Effector CD8-positive, alpha-beta T cell (primary cell): ENCODE data around the gene TRPM6.
"Not testable (repeated sequence)": the region's sequence is repeated elsewhere in the genome, so short reads cannot be mapped to it uniquely, and the experiment has no call there.

Experiments used
- DNase-seq: peaks from one replicate; lab custom pipeline; 2025; lab: John Stamatoyannopoulos, UW

Gene TRPM6

DNA sequence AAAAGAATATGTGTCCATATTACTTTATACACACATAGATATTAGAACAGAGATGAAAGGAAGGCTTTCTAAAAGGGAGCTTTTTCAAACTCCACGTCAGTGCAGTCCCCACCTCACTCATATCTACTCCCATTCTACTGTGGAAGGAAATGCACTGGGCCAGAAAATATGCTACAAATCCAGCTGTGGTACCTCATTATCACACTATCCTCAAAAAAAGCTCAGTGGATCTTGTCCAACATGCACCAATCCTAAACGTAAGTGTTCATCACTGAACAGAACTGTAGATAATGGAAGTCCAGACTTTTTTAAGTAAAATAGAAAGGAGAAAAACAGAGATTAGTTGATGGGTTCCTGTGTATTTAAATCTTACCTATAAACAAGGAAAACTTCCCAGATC lies 27.9 kb downstream of the TRPM6 start:
- DNase-seq: no peak

DNA sequence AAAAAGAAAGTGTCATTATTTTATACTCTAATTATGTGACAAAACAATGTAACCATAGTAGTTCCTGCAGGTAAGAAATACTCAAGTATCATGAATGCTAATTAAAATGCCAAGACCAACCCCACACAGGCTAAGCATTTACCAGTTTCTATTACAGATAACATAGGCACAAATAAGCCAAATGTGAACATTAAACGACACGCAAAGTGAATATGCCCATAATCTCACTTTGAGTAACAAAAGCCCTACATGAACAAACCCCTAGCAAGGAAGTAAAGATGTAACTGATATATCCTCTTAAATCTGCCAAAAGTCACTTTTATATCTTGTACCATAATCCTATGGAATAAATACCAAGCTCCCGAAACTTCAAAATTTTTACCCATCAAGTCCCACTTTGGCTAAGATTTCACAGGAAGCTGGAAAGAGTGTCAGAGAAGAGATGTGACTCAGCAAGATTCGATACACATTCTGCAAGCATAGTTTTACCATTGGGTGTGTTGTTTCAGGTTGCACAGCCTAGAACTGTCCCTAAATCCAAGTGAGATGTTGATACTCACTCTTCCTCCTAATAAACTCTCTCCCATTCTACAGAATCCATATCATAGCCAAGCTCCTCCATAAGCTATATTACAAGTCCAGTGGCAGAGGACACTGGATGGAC lies 28.8 kb downstream of the TRPM6 start:
- no peak for DNase-seq

DNA sequence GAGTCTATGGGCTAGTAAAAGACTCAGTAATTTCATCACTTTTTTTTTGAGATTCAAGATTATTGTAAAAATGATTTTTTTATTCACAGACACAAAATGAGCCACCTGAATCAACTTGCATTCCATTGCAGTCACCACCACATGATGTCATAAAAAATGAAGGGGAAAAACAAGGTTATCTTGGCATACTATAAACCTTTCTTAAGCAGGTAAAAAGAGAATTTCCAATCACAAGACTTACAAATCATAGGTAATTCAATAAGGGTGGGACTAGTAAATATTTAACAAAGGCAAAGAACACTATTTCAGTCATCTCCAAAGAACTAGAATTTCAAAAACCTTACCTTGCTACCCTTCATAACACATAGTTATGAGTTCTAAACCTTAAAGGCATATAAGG lies 30.7 kb downstream of the TRPM6 start:
- no peak for DNase-seq

DNA sequence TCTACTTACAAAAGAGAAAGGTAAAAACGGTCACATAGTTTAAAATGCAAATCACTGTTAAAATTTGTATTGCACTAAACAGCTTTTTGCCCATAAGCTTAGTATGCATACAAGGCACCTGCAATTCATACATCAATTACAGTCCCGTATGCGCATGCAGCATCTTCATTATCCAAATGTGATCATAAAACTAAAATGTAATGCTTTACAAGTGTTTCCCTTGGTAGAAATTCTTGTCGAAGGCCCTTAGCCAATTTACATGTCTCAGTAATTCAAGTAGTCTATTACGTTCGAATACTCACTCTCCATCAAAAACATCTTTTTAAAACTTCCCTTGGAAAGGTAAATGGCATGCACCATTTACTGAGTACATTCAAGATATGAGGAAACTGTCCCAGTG lies 32.6 kb downstream of the TRPM6 start:
- DNase-seq: no peak

DNA sequence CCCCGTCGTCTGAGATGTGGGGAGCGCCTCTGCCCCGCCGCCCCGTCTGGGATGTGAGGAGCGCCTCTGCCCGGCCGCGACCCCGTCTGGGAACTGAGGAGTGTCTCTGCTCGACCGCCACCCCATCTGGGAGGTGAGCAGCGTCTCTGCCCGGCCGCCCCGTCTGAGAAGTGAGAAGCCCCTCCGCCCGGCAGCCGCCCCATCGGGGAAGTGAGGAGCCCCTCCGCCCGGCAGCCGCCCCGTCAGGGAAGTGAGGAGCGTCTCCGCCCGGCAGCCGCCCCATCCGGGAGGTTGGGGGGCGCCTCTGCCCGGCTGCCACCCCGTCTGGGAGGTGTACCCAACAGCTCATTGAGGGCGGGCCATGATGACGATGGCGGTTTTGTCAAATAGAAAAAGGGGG lies 34.7 kb downstream of the TRPM6 start:
- not testable (repeated sequence) for DNase-seq

DNA sequence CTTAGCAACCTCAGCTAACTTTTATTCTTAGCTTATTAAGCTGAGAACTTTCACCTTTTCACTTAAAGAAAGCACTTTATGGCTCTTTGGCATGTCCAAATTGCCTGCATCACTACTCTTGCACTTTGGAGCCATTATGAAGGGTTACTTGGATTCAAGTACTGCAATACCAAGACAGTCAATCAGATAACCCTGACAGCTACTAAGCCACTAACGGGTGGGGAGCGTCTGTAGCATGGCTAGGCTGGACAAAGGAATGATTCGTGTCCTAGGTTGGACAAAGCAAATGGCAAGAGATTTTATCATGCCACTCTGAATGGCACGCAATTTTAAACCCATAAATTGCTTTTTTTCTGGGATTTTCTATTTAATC lies 39.6 kb downstream of the TRPM6 start:
- no peak for DNase-seq

DNA sequence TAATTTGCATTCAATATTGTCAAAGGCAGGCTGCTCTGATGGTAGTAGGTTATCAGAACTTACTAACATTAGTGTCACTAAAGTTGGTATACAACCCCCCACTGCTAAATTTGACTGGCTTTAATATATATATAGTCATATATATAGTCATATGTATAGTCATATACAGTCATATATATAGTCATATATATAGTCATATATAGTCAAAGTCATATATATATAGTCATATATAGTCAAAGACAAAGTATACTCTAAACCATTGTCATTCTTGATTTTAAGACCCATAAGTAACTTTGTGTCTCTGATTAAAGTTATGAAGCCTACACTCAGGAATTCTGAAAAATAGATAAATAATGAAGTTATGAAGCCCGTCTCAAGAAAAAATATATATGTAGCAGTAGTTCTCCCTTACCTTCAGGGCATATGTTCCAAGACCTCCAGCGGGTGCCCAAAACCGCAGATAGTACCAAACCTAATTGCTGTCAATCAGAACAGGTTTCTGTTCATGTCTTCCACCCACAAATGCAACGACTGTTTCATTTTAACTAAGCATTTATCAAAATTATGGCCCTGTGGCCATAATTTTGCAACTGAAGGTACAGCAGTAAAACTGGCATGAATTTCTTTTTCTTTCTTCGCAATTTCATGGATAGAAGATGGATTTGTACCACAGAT lies 40.1 kb downstream of the TRPM6 start:
- DNase-seq: no peak

DNA sequence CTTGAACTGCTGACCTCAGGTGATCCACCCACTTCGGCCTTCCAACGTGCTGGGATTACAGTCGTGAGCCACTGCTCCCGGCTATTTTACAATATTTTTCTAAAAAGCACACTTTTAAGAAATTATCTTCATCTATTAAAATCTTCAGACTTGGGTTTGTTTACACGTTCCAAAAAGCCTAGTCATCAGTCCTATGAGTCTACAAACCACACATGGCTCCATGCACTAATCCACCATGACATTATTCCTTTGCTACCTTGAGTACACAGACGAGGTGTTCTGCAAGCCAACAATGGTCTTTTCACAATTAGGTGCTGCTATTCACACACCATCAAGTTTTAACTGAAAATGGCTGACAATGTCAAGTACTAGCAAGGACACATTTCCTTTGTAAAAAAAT lies 41.0 kb downstream of the TRPM6 start:
- DNase-seq: no peak

DNA sequence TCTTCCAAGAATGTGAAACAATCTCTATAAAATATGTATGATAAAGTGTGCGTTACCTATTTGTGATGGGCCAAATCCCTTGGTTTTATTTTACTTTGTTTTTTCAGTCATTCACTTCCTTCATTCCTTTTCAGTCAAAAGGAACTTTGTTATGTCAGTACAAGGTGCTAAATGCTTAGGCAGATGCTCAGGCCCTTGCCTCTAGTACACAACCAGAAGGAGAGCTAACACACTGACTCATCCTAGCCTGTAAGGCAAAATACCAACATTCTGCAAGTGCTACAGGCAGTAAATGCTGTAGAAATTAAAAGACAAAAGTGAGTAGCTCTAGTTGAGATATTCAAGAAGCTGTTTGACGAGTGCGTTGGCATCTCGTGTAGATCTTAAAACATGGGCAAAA lies 49.4 kb downstream of the TRPM6 start:
- DNase-seq: no peak

DNA sequence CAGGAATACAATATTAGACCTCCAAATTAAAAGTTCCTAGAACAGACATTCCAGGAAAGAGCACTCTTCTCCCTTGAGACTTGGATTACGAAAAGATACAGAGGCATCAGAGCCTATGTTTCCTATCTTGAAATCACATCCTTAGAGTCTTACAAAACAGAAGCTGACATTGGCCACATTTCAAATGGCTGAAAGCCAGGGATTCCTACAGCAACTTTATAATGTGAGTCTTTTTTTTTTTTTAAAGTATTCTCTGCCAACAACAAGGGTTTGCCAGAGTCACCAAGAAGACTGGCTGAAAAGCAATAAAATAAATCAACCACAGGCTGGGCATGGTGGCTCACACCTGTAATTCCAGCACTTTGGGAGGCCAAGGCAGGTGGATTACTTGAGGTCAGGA lies 63.1 kb downstream of the TRPM6 start:
- no peak for DNase-seq

DNA sequence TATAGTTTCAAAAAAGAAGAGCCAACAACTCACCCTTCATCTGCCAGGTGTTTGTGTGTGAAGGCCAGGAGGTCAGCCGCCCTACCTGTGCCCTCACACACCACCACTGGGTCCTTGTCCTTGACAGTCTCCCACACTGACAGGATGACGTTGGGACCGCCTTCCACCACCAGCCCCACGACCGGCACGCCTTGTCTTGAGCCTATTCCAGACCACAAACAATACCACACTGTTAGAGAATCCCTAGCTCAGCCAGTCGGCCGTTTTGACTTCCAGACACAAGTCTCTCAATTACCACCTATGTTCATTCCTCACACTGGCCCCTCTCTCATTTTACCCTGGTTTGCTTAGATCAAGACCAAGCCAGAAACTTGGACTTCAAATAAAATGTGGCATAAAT lies 66.1 kb downstream of the TRPM6 start:
- DNase-seq: no peak

DNA sequence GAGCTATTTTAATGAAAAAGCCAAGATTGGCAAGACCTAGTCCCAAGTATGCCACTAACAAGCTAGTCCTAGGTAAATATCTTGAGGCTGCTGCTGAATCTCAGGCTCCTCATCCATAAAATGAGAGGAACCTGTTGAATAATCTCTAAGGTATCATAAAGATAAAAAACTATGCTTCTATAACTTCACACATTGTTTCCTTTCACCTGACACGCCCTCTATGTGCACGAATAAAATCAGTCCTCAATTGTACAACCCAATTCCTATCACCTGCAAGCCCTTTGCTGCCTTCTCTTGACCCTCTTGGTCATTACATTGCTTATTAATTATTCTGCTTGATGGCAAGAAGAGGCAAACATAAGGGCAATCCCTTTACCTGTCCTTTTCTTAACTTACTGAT lies 69.9 kb downstream of the TRPM6 start:
- no peak for DNase-seq

DNA sequence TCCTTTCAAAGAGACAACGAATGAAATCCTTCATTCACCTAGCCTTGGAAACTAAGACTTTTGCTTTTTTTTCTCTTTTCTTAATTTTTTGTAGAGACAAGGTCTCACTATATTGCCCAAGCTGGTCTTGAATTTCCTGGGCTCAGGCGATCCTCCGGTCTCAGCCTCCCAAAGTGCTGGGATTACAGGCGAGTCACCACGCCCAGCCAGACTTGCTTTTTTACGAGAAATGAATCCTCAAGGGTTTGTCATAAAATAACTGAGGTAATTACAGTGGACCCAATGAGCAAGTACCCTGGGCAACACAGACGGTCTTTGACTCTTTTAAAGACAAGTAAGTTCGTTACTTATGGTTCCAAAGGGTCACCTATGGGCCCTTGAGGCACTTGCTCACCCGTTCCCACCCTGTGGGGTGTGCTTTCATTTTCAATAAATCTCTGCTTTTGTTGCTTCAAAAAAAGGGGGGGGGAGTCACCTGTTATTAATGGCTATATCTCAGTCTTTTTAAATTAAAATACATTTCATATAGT lies 70.4 kb downstream of the TRPM6 start:
- DNase-seq: no peak

DNA sequence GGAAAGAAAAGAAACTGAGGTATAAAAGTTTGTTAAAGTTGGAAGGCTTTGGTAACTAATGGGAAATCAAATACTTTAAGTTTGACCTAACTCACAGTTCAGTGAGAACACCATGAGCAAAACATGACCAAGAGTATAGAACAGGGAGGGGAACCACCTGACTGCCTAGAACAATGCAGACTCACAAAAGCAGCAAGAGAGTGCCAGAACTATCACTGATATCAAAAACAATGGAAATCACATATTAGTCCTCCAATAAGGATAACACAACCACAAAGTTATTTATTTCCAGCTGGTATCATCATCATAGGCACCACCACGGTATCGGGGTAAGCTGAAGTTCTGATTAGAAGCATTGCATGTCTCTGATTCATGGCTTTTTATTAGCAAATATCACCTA lies 77.5 kb downstream of the TRPM6 start:
- DNase-seq: no peak

DNA sequence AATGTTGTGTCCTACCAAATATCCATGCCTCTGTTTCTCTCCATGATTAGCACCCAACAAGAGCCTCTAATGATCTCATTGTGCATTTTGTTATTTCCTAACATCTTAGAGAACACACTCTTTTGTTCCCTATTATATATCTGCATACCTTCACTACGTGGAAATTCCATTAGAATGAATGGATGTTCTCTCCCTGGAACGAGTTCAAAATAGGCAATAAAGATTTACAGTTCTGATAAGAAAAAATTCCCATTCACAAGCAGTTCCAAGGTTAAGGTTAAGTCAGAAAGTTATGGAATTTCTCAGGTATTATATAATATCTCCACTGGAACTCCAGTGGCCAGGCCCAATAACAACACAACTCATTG lies 83.7 kb downstream of the TRPM6 start:
- no peak for DNase-seq

DNA sequence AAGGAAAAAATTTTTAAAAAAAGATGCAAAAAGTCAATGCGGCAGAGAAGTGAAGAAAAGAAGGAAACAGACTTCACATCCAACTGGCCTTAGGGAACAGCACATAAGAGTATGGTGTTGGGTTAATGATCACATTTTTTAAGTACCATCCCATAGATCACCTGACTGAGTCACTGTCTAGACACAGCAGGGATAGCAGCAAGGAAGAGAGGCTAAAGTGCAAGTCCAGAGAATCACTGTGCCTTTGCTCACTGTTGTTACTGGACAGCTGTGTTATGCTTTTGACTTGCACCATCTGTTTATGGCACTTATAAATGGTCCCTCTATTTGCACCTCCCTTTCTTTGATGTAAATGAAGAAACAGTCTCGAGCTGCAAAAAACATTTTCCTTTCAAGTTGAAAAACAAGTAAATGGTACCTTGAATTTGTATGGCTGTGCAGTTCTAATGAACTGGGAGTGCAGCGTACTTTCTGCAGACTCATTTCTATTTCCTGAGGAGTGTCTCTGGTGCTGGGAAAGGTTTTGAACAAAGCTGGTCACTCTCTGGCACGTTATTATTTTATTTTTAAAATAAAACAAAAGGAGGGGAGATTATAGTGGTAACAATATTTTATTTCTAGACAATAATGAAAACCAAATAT lies 84.2 kb downstream of the TRPM6 start:
- DNase-seq: no peak

DNA sequence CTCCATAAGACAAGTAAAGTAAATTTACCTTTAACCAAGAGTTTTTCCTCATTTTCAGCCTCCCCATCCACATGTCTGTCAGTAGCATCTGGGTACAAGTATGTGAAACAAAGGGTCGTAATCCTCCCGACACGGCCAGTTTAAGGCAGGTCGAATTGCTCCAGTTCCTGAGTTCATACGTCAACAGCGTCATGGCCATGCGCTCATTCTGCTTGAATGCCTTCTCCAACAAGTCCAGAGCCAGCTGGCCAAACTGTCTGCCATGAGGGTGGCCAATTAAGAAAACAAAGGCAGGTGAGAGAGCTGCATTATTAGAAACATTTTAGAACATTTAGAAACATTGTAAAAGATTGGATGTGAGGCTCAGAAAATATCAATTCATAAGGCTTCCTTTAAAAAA lies 87.5 kb downstream of the TRPM6 start:
- DNase-seq: no peak

DNA sequence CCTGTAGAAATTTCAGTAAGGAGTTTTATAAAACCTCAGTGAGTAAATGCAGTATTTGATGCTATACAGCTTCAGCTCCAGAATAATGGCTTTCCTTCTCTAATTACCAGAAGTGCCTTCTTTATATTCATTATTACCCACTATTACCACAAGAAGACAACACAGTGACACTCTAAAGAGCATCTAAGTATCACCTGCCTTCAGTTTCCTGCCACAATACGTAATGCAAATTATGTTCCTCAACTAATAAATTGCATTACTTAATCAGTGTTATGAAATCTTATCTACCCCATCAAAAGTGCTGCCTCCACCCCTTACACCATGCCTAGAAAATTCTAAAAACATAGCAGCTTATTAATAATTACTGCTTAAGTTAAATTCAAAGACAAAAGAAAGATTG lies 91.9 kb downstream of the TRPM6 start:
- DNase-seq: no peak

DNA sequence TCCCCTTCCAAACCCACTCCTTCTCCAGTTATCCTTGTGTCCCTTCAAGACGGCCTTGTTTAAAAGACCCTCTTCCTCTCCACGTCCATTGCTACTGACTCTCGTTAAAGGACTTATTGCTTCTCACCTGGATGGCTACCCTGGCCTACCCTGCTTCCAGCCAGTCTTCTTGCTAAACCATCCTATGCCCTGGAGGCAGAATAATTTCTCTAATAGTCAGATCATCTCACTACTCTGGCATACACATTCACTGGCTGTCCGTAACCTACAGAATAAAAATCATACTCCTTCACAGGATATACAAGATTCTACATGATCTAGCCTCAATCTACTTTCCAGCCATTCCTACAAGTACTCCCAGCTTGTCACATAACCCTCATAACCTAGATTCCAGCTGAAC lies 92.6 kb downstream of the TRPM6 start:
- no peak for DNase-seq

DNA sequence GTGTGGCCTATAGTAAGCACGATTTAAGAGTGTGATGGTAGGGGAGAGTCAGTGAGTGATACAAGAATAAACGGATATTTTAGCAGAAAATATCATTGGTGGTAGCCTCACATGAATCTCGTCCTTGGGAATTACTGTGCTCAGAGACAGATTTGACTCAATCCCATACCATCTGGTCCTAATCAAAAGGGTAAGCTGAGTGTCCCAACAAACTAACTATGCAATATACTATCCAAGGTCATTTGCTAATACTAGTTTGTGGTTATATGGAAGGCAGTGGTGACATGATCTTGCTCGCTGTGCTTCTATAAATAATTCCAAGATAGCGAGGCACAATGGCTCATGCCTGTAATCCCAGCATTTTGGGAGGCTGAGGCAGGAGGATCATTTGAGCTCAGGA lies 103.2 kb downstream of the TRPM6 start:
- DNase-seq: no peak

DNA sequence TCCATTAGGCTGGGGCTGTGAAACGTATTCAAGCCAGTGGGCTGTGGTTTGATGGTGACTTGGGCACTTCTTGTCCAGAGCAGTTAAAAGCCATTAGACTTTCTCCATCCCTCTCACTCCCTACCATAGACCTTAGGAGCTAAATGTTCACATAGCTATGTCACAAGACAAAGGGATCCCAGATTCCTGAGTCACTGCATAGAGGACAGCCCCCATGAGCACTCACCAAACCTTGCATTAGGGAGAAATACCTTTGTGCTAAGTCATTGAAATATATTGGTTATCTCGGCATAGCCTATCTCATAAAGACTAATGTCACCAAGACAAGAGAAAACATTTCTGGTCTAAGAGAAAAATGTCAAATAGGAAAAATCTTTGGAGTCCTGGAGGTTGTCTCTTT lies 104.3 kb downstream of the TRPM6 start:
- no peak for DNase-seq

DNA sequence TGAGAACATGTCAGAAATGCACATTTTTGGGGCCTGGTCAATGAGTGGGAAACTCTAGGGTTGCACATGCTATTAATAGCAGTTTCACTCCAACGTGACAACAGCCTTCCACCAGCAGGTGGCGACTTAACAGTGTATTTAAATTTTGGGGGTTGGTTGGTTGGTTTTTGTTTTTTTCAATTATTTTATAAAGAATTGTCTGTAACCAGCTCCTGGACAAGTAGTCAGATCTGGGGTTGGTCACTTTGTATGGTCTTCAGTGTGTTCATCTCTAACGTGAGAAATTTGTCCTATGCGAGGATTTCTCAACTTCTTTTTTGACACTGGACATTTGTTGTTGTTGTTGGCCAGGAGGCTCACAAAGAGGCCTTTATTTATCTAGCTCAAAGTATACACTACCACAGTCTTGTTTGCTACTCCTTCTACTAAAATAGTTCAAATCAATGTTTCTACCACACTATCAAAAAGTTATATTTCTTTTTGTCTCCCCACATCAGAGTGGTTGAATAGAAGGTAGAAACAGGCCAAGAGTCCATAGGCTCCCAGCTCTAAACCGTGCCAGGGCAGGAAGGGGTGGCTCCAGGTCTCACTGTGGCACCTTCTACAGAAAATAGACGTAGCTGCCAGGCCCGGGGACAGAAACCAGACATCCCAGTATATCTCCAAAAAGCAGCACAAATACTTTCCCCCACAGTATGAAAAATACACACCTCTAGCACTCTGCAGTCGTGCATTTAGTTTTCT lies 110.4 kb downstream of the TRPM6 start:
- peak; percentile 55 for DNase-seq

DNA sequence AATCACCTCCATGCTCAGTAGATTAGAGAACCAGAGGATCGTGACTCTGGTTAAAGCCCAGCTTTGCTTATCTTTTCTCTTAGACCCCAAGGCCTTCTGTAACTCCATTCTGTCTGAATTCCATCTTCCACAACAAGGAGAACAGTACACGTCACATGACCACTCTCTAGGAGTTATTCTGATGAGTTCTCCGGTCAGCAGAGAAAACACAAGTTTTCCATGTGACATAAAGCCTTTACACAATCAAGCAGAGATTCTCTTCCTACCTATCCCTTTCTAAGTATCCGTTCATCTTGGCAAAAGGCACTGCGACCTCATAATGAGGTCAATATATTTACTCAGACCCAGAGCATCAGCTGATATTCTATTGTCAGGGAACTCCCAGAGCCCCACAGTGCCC lies 112.3 kb downstream of the TRPM6 start:
- DNase-seq: no peak
